Activated CD4-positive, alpha-beta T cell treated with anti-CD3 and anti-CD28 coated beads, Interleukin-2, amount 50 U/mL, for 48 hours (primary cell): ENCODE measurements around the gene KRT27.
"Not testable (repeated sequence)": the region's sequence is repeated elsewhere in the genome, so short reads cannot be mapped to it uniquely, and the experiment has no call there.

Source experiments
- DNase-seq, 2 experiments: peaks; one replicate each; pipeline ENCODE4 v3.0.0-alpha.2; 2020

KRT27 gene

GRCh38 chr17:40751065-40751464 is 31.3 kb downstream of the KRT27 start:
- DNase-seq: no peak

GRCh38 chr17:40750391-40750790 is 32.0 kb downstream of the KRT27 start:
- no peak for DNase-seq

- not testable (repeated sequence) for DNase-seq
Measured at GRCh38 chr17:40748666-40749065, 33.7 kb downstream of the KRT27 start.

- DNase-seq: no peak
Measured at GRCh38 chr17:40738553-40738952, 43.8 kb downstream of the KRT27 start.

GRCh38 chr17:40735016-40735415 is 47.3 kb downstream of the KRT27 start:
- DNase-seq: no peak

- DNase-seq: no peak
Measured at GRCh38 chr17:40734018-40734417, 48.3 kb downstream of the KRT27 start.

- DNase-seq: no peak
Measured at GRCh38 chr17:40730970-40731369, 51.4 kb downstream of the KRT27 start.

- no peak for DNase-seq
Measured at GRCh38 chr17:40727447-40728231, 54.7 kb downstream of the KRT27 start.

GRCh38 chr17:40726919-40727318 is 55.4 kb downstream of the KRT27 start:
- DNase-seq: no peak
